H9 (cell line): Measurements from ENCODE around the gene CADPS2. TPM values are rescaled to one million over a fixed set of nuclear protein-coding genes. Genes with fewer than 3 reads are reported as not detected.

Source experiments
- DNase-seq: peaks from one replicate; pipeline ENCODE4 v3.0.0-alpha.2; 2017
- H2AFZ ChIP-seq: one replicate; pipeline ENCODE4 v1.6.1; 2013; ENCODE audit warnings: mild to moderate bottlenecking, low read length, control low read depth, moderate library complexity
- H2AK5ac ChIP-seq: 2 replicates; pipeline ENCODE4 v1.6.1; 2013; ENCODE audit warnings: low read length, control low read depth, mixed read lengths; ENCODE audit not compliant: insufficient read length
- H2BK120ac ChIP-seq: one replicate; pipeline ENCODE4 v1.6.1; 2013; ENCODE audit warnings: low read depth, mild to moderate bottlenecking, low read length, control low read depth, inconsistent platforms; ENCODE audit not compliant: poor library complexity, severe bottlenecking
- H2BK12ac ChIP-seq: 2 replicates; pipeline ENCODE4 v1.6.1; 2013; ENCODE audit warnings: low read length, control low read depth, mixed read lengths, low read depth; ENCODE audit not compliant: insufficient read length
- H2BK15ac ChIP-seq: 2 replicates; pipeline ENCODE4 v1.6.1; 2013; ENCODE audit warnings: low read depth, low read length, control low read depth
- H2BK20ac ChIP-seq: one replicate; pipeline ENCODE4 v1.6.1; 2013; ENCODE audit warnings: low read depth, mild to moderate bottlenecking, low read length, control low read depth, inconsistent platforms; ENCODE audit not compliant: poor library complexity, severe bottlenecking
- H2BK5ac ChIP-seq: 2 replicates; pipeline ENCODE4 v1.6.1; 2013; ENCODE audit warnings: low read length, control low read depth, mixed read lengths; ENCODE audit not compliant: insufficient read length
- H3K14ac ChIP-seq: 2 replicates; pipeline ENCODE4 v1.6.1; 2013; ENCODE audit warnings: low read length, control low read depth; ENCODE audit not compliant: insufficient read depth
- H3K18ac ChIP-seq: 2 replicates; pipeline ENCODE4 v1.6.1; 2013; ENCODE audit warnings: low read depth, mild to moderate bottlenecking, mixed read lengths, low read length, control low read depth; ENCODE audit not compliant: insufficient read length
- H3K23ac ChIP-seq: 2 replicates; pipeline ENCODE4 v1.6.1; 2013; ENCODE audit warnings: low read length, control low read depth, mixed read lengths, low read depth; ENCODE audit not compliant: insufficient read length
- H3K23me2 ChIP-seq: 2 replicates; pipeline ENCODE4 v1.6.1; 2013; ENCODE audit warnings: low read depth, mild to moderate bottlenecking, mixed read lengths, low read length, control low read depth; ENCODE audit not compliant: insufficient read length, poor library complexity, severe bottlenecking
- H3K27ac ChIP-seq: 2 replicates; pipeline ENCODE4 v1.5.1; 2013; ENCODE audit warnings: low read length, control low read depth, mixed read lengths, low read depth; ENCODE audit not compliant: insufficient read length
- H3K27me3 ChIP-seq: 2 replicates; pipeline ENCODE4 v1.6.1; 2013; ENCODE audit warnings: low read length, control low read depth, inconsistent platforms; ENCODE audit not compliant: insufficient read depth
- H3K4ac ChIP-seq: 2 replicates; pipeline ENCODE4 v1.6.1; 2013; ENCODE audit warnings: low read depth, mild to moderate bottlenecking, control low read depth, inconsistent platforms, low read length, moderate library complexity
- H3K4me1 ChIP-seq: 2 replicates; pipeline ENCODE4 v1.6.1; 2013; ENCODE audit warnings: low read length, control low read depth, inconsistent platforms; ENCODE audit not compliant: insufficient read depth
- H3K4me2 ChIP-seq: 2 replicates; pipeline ENCODE4 v1.6.1; 2013; ENCODE audit warnings: low read length, control low read depth, mixed read lengths; ENCODE audit not compliant: insufficient read length, insufficient read depth
- H3K56ac ChIP-seq: 2 replicates; pipeline ENCODE4 v1.6.1; 2013; ENCODE audit warnings: low read depth, mild to moderate bottlenecking, mixed read lengths, low read length, control low read depth; ENCODE audit not compliant: insufficient read length
- H3K79me1 ChIP-seq: 2 replicates; pipeline ENCODE4 v1.6.1; 2013; ENCODE audit warnings: low read depth, mild to moderate bottlenecking, moderate library complexity, low read length, control low read depth, inconsistent platforms; ENCODE audit not compliant: insufficient read depth, poor library complexity, severe bottlenecking
- H3K79me2 ChIP-seq: 2 replicates; pipeline ENCODE4 v1.6.1; 2013; ENCODE audit warnings: low read length, control low read depth, inconsistent platforms; ENCODE audit not compliant: insufficient read depth
- H3K9ac ChIP-seq: 2 replicates; pipeline ENCODE4 v1.6.1; 2013; ENCODE audit warnings: low read length, control low read depth, mixed read lengths; ENCODE audit not compliant: insufficient read length; ENCODE audit errors: extremely low read depth
- H3K9me3 ChIP-seq: one replicate; pipeline ENCODE4 v1.6.1; 2013; ENCODE audit warnings: low read depth, low read length, inconsistent platforms; ENCODE audit not compliant: control insufficient read depth
- H3T11ph ChIP-seq: one replicate; pipeline ENCODE4 v1.6.1; 2013; ENCODE audit warnings: mild to moderate bottlenecking, low read length, control low read depth, inconsistent platforms
- H4K20me1 ChIP-seq: one replicate; pipeline ENCODE4 v1.6.1; 2013; ENCODE audit not compliant: control insufficient read depth, insufficient read length, insufficient read depth
- H4K5ac ChIP-seq: 2 replicates; pipeline ENCODE4 v1.6.1; 2013; ENCODE audit warnings: low read depth, mild to moderate bottlenecking, mixed read lengths, low read length, control low read depth; ENCODE audit not compliant: insufficient read length
- H4K8ac ChIP-seq: replicated peaks from 2 replicates; pipeline ENCODE4 v1.6.1; 2013; ENCODE audit warnings: low read length, control low read depth, mixed read lengths, low read depth; ENCODE audit not compliant: insufficient read length
- H4K91ac ChIP-seq: 2 replicates; pipeline ENCODE4 v1.6.1; 2013; ENCODE audit warnings: low read depth, mild to moderate bottlenecking, moderate library complexity, mixed read lengths, low read length, control low read depth; ENCODE audit not compliant: insufficient read length
- H3K27ac Mint-ChIP-seq, 3 experiments: 2 replicates in 2 of 3; 3 replicates in 1 of 3; pipeline ENCODE4 v1.8.0; 2020 to 2021; ENCODE audit warnings: mixed read lengths in 3 of 3, mild to moderate bottlenecking in 1 of 3, moderate library complexity in 1 of 3
- H3K27me3 Mint-ChIP-seq: 2 replicates; pipeline ENCODE4 v1.8.0; 2021; ENCODE audit warnings: low read depth, mild to moderate bottlenecking, moderate library complexity, mixed read lengths
- H3K36me3 Mint-ChIP-seq, 3 experiments: 2 replicates in 2 of 3; 3 replicates in 1 of 3; pipeline ENCODE4 v1.8.0; 2020 to 2021; ENCODE audit warnings: low read depth in 3 of 3, mixed read lengths in 3 of 3; ENCODE audit not compliant: insufficient read depth in 1 of 3
- H3K4me1 Mint-ChIP-seq, 2 experiments: 2 replicates each; pipeline ENCODE4 v1.8.0; 2020; ENCODE audit warnings: mixed read lengths in 2 of 2
- H3K4me3 Mint-ChIP-seq, 2 experiments: 2 replicates in 1 of 2; 3 replicates in 1 of 2; pipeline ENCODE4 v1.8.0; 2020 to 2021; ENCODE audit warnings: mild to moderate bottlenecking in 2 of 2, mixed read lengths in 2 of 2, moderate library complexity in 1 of 2
- H3K9me3 Mint-ChIP-seq, 2 experiments: 2 replicates in 1 of 2; 3 replicates in 1 of 2; pipeline ENCODE4 v1.8.0; 2020; ENCODE audit warnings: mild to moderate bottlenecking in 2 of 2, mixed read lengths in 2 of 2, moderate library complexity in 1 of 2
- CTCF ChIP-seq: fragments of 200-600 bp; sonication (generic); conservative IDR thresholded peaks from 3 replicates; pipeline ENCODE4 v1.8.0; 2021; ENCODE audit warnings: antibody characterized with exemption, mild to moderate bottlenecking
- WGBS: extraction: QIAGEN DNeasy Blood & Tissue Kit; methylation state at CpG from one replicate; pipeline ENCODE4 v1.1.7; 2013; ENCODE audit warnings: missing lambda C conversion rate, low lambda C conversion rate, mixed read lengths; ENCODE audit not compliant: insufficient read length; ENCODE audit errors: extremely low coverage; 5-methylcytosine and 5-hydroxymethylcytosine counted together
- total RNA-seq: library from RNA; stranded (reverse); gene quantifications from 2 replicates; pipeline ENCODE4 v1.2.1, GENCODE V29; 2021

The CADPS2 gene
- total RNA-seq, 1 experiment from 2014 or later = 7.1 TPM

- no peaks in the 10 kb centered on the region for H3K27me3 Mint-ChIP-seq
- no peak for TF ChIP-seq CTCF
- Histone ChIP-seq H4K8ac (no peak overlapping the region), H2BK12ac (no peak overlapping the region), H2AFZ (no peak overlapping the region), H3K4me2 (no peak overlapping the region), H3K14ac (no peak overlapping the region), H3K9ac (no peak overlapping the region), H3K27me3 (no peaks in the 10 kb centered on the region), H4K5ac (no peak overlapping the region), H4K91ac (no peak overlapping the region), H2BK15ac (no peak overlapping the region), H3K27ac (no peak overlapping the region), H3T11ph (no peak overlapping the region), H3K4ac (no peak overlapping the region), H3K4me1 (no peaks in the 10 kb centered on the region), H3K18ac (no peak overlapping the region), H4K20me1 (no peaks in the 10 kb centered on the region), H3K56ac (no peak overlapping the region), H2BK120ac (no peak overlapping the region), H3K9me3 (no peaks in the 10 kb centered on the region), H2AK5ac (no peak overlapping the region), H3K23ac (no peak overlapping the region), H3K79me2 (no peaks in the 10 kb centered on the region), H3K79me1 (no peaks in the 10 kb centered on the region), H2BK20ac (no peak overlapping the region), H2BK5ac (no peak overlapping the region), H3K23me2 (no peaks in the 10 kb centered on the region)
- H3K4me3 Mint-ChIP-seq = no peak overlapping the region
- no peaks in the 10 kb centered on the region for H3K36me3 Mint-ChIP-seq
- H3K9me3 Mint-ChIP-seq = no peaks in the 10 kb centered on the region
- no peak for DNase-seq
- no peak overlapping the region for H3K27ac Mint-ChIP-seq
- no CpG with 5 or more reads among the region's 1 CpG for WGBS
- H3K4me1 Mint-ChIP-seq = no peaks in the 10 kb centered on the region
Measured at GRCh38 chr7:122643250-122643649, 243.0 kb downstream of the CADPS2 start.
